Suppressor macrophage treated with lipopolysaccharide for 1 hour (primary cell): ENCODE measurements around the gene WNK3.

Experiments
- DNase-seq, 3 donors: peaks; one replicate each; pipeline ENCODE4 v3.0.0-alpha.2; 2020 to 2022

WNK3 gene

DNA sequence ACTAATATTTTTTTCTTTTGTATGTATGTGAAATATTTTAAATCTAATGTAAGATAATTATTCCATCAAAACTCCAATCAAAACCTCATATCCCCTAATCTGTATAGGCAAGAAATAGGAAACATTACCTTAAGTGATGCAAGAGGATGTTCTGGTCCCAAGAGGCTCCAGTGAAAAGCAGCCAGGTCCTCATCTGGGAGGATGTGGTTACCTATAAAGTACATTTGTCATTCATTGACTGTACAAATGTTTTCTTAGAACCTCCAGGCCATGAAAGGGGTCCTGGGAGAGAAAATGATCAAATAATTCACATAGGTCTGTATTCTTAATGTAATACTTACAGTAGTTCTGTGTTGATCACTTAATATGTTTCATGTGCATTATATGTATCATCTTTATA lies 200.3 kb downstream of the WNK3 start:
- no peak for DNase-seq
